HEK293 (cell line): ENCODE data around the gene KCNK17.

Experiments used
- CTCF ChIA-PET: fragments of 350-600 bp; formaldehyde crosslinking; extraction: SDS; loops from one replicate; lab custom pipeline; 2021; ENCODE audit warnings: antibody characterized with exemption; lab: Yijun Ruan, JAX
- POLR2A ChIA-PET: fragments of 300-600 bp; formaldehyde crosslinking; extraction: SDS; loops from one replicate; lab custom pipeline; 2020; ENCODE audit warnings: antibody characterized with exemption, inconsistent platforms; lab: Yijun Ruan, JAX
- H3K27ac ChIP-seq: fragments of 200-500 bp; sonication (Bioruptor generic); 2 replicates; pipeline ENCODE4 v1.5.1; 2014; ENCODE audit warnings: low read depth, low read length, control low read depth, inconsistent platforms; ENCODE audit errors: extremely low read depth
- H3K36me3 ChIP-seq, 2 experiments: fragments of 200-500 bp in 1 of 2; sonication (Bioruptor generic) in 1 of 2; 1 replicate in 1 of 2; 2 replicates in 1 of 2; pipeline ENCODE4 v1.5.1; 2014 to 2017; ENCODE audit warnings: inconsistent platforms in 2 of 2, low read length in 2 of 2; ENCODE audit not compliant: control insufficient read depth in 2 of 2, insufficient read depth in 1 of 2
- H3K4me1 ChIP-seq: fragments of 200-500 bp; sonication (Bioruptor generic); 2 replicates; pipeline ENCODE4 v1.5.1; 2014; ENCODE audit warnings: mild to moderate bottlenecking, low read length, inconsistent platforms; ENCODE audit not compliant: control insufficient read depth, insufficient read depth
- H3K4me3 ChIP-seq: 2 replicates; pipeline ENCODE4 v1.5.1; 2011; ENCODE audit warnings: low read depth, mild to moderate bottlenecking, control low read depth, low read length, moderate library complexity
- H3K9me3 ChIP-seq: fragments of 200-500 bp; sonication (Bioruptor generic); 2 replicates; pipeline ENCODE4 v1.5.1; 2014; ENCODE audit warnings: low read depth, low read length, inconsistent platforms; ENCODE audit not compliant: control insufficient read depth, insufficient read depth
- GLI2 ChIP-seq: fragments of 450-650 bp; formaldehyde crosslinking; IDR thresholded peaks from 2 replicates; pipeline ENCODE4; 2017; ENCODE audit warnings: missing biosample characterization, missing genetic modification characterization, low read depth, borderline replicate concordance
- HOXC10 ChIP-seq: sonication (generic); formaldehyde crosslinking; IDR thresholded peaks from 2 replicates; pipeline ENCODE4 v1.8.1; 2023; ENCODE audit warnings: mild to moderate bottlenecking, missing genetic modification reagents
- PRDM4 ChIP-seq: fragments of 450-650 bp; formaldehyde crosslinking; IDR thresholded peaks from 2 replicates; pipeline ENCODE4 v1.5.1; 2017; ENCODE audit warnings: missing biosample characterization, missing genetic modification characterization
- ZBTB44 ChIP-seq: fragments of 450-650 bp; IDR thresholded peaks from 2 replicates; pipeline ENCODE4 v1.5.1; 2018; ENCODE audit warnings: missing biosample characterization, mild to moderate bottlenecking, missing genetic modification characterization
- ZIC2 ChIP-seq: fragments of 450-650 bp; formaldehyde crosslinking; IDR thresholded peaks from 2 replicates; pipeline ENCODE4 v1.5.1; 2016; ENCODE audit warnings: missing biosample characterization, missing genetic modification characterization
- ZNF146 ChIP-seq: fragments of 450-650 bp; formaldehyde crosslinking; IDR thresholded peaks from 2 replicates; pipeline ENCODE4 v1.5.1; 2016; ENCODE audit warnings: missing biosample characterization, missing genetic modification characterization
- ZNF148 ChIP-seq: fragments of 450-650 bp; formaldehyde crosslinking; IDR thresholded peaks from 2 replicates; pipeline ENCODE4 v1.5.0; 2017; ENCODE audit warnings: missing biosample characterization, missing genetic modification characterization, borderline replicate concordance
- ZNF214 ChIP-seq: fragments of 450-650 bp; formaldehyde crosslinking; IDR thresholded peaks from 2 replicates; pipeline ENCODE4 v1.5.1; 2017; ENCODE audit warnings: missing biosample characterization, mild to moderate bottlenecking, missing genetic modification characterization, borderline replicate concordance
- ZNF223 ChIP-seq: fragments of 450-650 bp; formaldehyde crosslinking; IDR thresholded peaks from 2 replicates; pipeline ENCODE4 v1.5.1; 2016; ENCODE audit warnings: missing biosample characterization, missing genetic modification characterization
- ZNF24 ChIP-seq: fragments of 450-650 bp; formaldehyde crosslinking; IDR thresholded peaks from 2 replicates; pipeline ENCODE4 v1.5.1; 2016; ENCODE audit warnings: missing biosample characterization, missing genetic modification characterization
- ZNF354C ChIP-seq: fragments of 450-650 bp; formaldehyde crosslinking; IDR thresholded peaks from 2 replicates; pipeline ENCODE4 v1.5.1; 2016; ENCODE audit warnings: missing biosample characterization, missing genetic modification characterization, low read depth, borderline replicate concordance
- ZNF548 ChIP-seq: fragments of 450-650 bp; formaldehyde crosslinking; IDR thresholded peaks from 2 replicates; pipeline ENCODE4 v1.5.1; 2016; ENCODE audit warnings: missing biosample characterization, missing genetic modification characterization
- ZNF670 ChIP-seq: fragments of 450-650 bp; formaldehyde crosslinking; IDR thresholded peaks from 2 replicates; pipeline ENCODE4 v1.5.1; 2016; ENCODE audit warnings: missing biosample characterization, missing genetic modification characterization, low read depth
- ZNF707 ChIP-seq: fragments of 450-650 bp; formaldehyde crosslinking; IDR thresholded peaks from 2 replicates; pipeline ENCODE4 v1.5.1; 2016; ENCODE audit warnings: missing biosample characterization, missing genetic modification characterization
- ZNF785 ChIP-seq: fragments of 450-650 bp; formaldehyde crosslinking; IDR thresholded peaks from 2 replicates; pipeline ENCODE4 v1.5.1; 2016; ENCODE audit warnings: missing biosample characterization, missing genetic modification characterization
- ZNF791 ChIP-seq: fragments of 450-650 bp; formaldehyde crosslinking; IDR thresholded peaks from 2 replicates; pipeline ENCODE4 v1.5.1; 2016; ENCODE audit warnings: missing biosample characterization, missing genetic modification characterization
- ZNF837 ChIP-seq: fragments of 450-650 bp; formaldehyde crosslinking; IDR thresholded peaks from 2 replicates; pipeline ENCODE4 v1.5.1; 2016; ENCODE audit warnings: missing biosample characterization, missing genetic modification characterization
- TF ChIP-seq, protein P1 (sequence below): fragments of 450-650 bp; formaldehyde crosslinking; conservative IDR thresholded peaks from 2 replicates; pipeline ENCODE4 v1.5.1; 2016; ENCODE audit warnings: low read depth, missing biosample characterization, missing genetic modification characterization
- TF ChIP-seq, protein P2 (sequence below): fragments of 450-650 bp; formaldehyde crosslinking; IDR thresholded peaks from 2 replicates; pipeline ENCODE4 v1.5.1; 2016; ENCODE audit warnings: missing biosample characterization, missing genetic modification characterization

The KCNK17 gene

GRCh38 chr6:39260953-39261352 lies 53.3 kb downstream of the KCNK17 start (continued):
- TF ChIP-seq GLI2 (tag by site-specific recombination) (no peak), ZNF146 (no peak), ZNF785 (tag by site-specific recombination) (no peak), ZNF791 (no peak)
- TF ChIP-seq, protein P1, sequence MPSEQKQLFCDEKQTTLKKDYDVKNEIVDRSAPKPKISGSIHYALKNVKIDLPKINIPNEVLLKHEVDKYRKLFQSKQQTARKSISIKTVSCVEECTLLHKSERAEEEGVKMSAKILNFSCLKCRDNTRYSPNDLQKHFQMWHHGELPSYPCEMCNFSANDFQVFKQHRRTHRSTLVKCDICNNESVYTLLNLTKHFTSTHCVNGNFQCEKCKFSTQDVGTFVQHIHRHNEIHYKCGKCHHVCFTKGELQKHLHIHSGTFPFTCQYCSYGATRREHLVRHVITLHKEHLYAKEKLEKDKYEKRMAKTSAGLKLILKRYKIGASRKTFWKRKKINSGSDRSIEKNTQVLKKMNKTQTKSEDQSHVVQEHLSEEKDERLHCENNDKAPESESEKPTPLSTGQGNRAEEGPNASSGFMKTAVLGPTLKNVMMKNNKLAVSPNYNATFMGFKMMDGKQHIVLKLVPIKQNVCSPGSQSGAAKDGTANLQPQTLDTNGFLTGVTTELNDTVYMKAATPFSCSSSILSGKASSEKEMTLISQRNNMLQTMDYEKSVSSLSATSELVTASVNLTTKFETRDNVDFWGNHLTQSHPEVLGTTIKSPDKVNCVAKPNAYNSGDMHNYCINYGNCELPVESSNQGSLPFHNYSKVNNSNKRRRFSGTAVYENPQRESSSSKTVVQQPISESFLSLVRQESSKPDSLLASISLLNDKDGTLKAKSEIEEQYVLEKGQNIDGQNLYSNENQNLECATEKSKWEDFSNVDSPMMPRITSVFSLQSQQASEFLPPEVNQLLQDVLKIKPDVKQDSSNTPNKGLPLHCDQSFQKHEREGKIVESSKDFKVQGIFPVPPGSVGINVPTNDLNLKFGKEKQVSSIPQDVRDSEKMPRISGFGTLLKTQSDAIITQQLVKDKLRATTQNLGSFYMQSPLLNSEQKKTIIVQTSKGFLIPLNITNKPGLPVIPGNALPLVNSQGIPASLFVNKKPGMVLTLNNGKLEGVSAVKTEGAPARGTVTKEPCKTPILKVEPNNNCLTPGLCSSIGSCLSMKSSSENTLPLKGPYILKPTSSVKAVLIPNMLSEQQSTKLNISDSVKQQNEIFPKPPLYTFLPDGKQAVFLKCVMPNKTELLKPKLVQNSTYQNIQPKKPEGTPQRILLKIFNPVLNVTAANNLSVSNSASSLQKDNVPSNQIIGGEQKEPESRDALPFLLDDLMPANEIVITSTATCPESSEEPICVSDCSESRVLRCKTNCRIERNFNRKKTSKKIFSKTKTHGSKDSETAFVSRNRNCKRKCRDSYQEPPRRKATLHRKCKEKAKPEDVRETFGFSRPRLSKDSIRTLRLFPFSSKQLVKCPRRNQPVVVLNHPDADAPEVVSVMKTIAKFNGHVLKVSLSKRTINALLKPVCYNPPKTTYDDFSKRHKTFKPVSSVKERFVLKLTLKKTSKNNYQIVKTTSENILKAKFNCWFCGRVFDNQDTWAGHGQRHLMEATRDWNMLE (tag by site-specific recombination) = no peak

DNA sequence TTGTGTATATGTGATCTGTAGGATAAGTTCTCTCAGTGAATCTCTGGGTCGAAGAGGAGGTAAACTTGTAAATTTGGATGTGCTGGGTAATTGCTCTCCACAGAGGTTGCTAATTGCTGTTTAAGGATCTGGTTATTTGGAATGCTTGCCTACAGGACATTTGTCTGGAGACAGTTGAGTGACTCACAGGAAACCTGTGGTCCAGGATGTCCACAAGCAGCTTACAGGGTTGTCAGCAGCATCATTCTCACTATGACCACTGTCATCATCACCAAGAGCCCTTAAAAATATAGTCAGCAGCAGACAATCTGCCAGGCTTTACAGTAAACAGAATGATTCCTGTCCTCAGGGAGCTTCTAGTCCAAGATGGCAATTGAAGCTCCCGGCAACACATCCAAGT lies 53.8 kb downstream of the KCNK17 start:
- CTCF ChIA-PET = interaction anchor here (0.6 to 0.8 kb wide), 3 partner anchors 50 to 168 kb away, joined by 3 read pairs; no protein-coding TSS in a partner anchor
- Histone ChIP-seq H3K9me3 (no peaks in the 10 kb centered on the region), H3K4me3 (no peak overlapping the region), H3K4me1 (no peaks in the 10 kb centered on the region), H3K36me3 (no peaks in the 10 kb centered on the region), H3K27ac (no peak overlapping the region)
- TF ChIP-seq ZNF24 (tag by site-specific recombination) (no peak), ZNF707 (tag by site-specific recombination) (no peak), ZNF837 (tag by site-specific recombination) (no peak), ZNF354C (tag by site-specific recombination) (no peak), ZNF223 (tag by site-specific recombination) (no peak), PRDM4 (tag by site-specific recombination) (no peak), ZNF791 (no peak), ZBTB44 (no peak)
- POLR2A ChIA-PET = no interaction called here

DNA sequence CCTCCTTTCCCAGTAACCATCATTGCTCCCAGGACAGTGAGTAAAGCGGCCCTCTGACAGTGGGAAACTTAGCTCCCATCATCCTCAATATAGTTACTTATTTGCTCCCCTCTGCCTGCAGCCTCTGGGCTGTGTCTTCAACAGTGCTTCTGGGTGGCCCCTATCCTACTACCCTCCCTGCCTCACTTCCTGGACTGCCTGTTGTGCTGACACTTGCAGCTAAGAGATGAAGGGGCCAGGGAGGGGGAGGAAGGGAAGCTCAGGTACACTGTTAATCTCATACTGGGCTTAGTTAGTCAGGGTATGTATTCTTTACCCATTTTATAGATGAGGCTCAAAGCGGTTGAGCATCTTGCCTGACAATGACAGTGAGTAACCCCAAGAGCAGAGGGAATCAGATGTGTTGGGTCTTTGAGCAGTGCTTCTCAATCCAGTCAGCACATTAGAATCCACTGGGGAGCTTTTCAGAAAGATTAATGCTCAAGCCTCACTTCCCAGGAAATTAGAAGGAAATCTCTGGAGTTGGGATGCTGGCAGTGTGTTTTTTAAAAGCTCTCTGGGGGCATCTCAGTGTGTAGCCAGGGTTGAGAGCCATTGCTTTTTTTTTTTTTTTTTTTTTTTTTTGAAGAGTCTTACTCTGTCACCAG lies 57.8 kb downstream of the KCNK17 start:
- H3K27ac ChIP-seq = no peak overlapping the region
- CTCF ChIA-PET = interaction anchor here (0.7 kb wide), 2 partner anchors 98 to 172 kb away, joined by 3 read pairs; no protein-coding TSS in a partner anchor
- peaks cover 4% of the 10 kb centered on the region; the same call in 1 of the 2 replicates for H3K4me1 ChIP-seq
- POLR2A ChIA-PET = interaction anchor here (0.7 kb wide), 1 partner anchor 248 kb away, joined by 3 read pairs; no protein-coding TSS in a partner anchor
- TF ChIP-seq, protein P2, sequence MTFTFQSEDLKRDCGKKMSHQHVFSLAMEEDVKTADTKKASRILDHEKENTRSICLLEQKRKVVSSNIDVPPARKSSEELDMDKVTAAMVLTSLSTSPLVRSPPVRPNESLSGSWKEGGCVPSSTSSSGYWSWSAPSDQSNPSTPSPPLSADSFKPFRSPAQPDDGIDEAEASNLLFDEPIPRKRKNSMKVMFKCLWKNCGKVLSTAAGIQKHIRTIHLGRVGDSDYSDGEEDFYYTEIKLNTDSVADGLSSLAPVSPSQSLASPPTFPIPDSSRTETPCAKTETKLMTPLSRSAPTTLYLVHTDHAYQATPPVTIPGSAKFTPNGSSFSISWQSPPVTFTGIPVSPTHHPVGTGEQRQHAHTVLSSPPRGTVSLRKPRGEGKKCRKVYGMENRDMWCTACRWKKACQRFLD = no peak
- TF ChIP-seq ZIC2 (peak; percentile 19; the same call in 1 of the 2 replicates), ZNF548 (tag by site-specific recombination) (no peak), HOXC10 (CRISPR knock-in tag) (no peak), ZNF214 (tag by site-specific recombination) (no peak), ZNF148 (tag by site-specific recombination) (no peak), ZNF670 (no peak)
- no peaks in the 10 kb centered on the region for H3K36me3 ChIP-seq
- H3K9me3 ChIP-seq = no peaks in the 10 kb centered on the region
- no peak overlapping the region for H3K4me3 ChIP-seq
